GM21619 (cell line): ENCODE data around the gene GRIK1.
A peak's percentile ranks its signal among the peaks of the same experiment; 100 is the strongest.

ENCODE experiments used
- ATAC-seq: cut with Tn5 transposase; IDR thresholded peaks from one replicate; pipeline ENCODE4 v1.9.1; 2021; ENCODE audit not compliant: unreplicated experiment

The GRIK1 gene

GRCh38 chr21:29914326-29914725 lies 25.5 kb downstream of the GRIK1 start:
- no peak for ATAC-seq

GRCh38 chr21:29909571-29909970 lies 30.2 kb downstream of the GRIK1 start:
- no peak for ATAC-seq

GRCh38 chr21:29904359-29905282 lies 35.2 kb downstream of the GRIK1 start:
- ATAC-seq: no peak

- no peak for ATAC-seq
Observed at GRCh38 chr21:29896884-29897283, 42.9 kb downstream of the GRIK1 start.

- no peak for ATAC-seq
Observed at GRCh38 chr21:29893687-29894086, 46.1 kb downstream of the GRIK1 start.

- ATAC-seq: no peak
Observed at GRCh38 chr21:29892379-29892778, 47.4 kb downstream of the GRIK1 start.

GRCh38 chr21:29888437-29888836 lies 51.4 kb downstream of the GRIK1 start:
- ATAC-seq: no peak

- no peak for ATAC-seq
Observed at GRCh38 chr21:29887313-29888009, 52.3 kb downstream of the GRIK1 start.

GRCh38 chr21:29885491-29885890 lies 54.3 kb downstream of the GRIK1 start:
- ATAC-seq: no peak

- ATAC-seq: no peak
Observed at GRCh38 chr21:29875873-29876272, 63.9 kb downstream of the GRIK1 start.

GRCh38 chr21:29875036-29875716 lies 64.6 kb downstream of the GRIK1 start:
- no peak for ATAC-seq

- ATAC-seq: no peak
Observed at GRCh38 chr21:29873908-29874307, 65.9 kb downstream of the GRIK1 start.

GRCh38 chr21:29870814-29871213 lies 69.0 kb downstream of the GRIK1 start:
- no peak for ATAC-seq

GRCh38 chr21:29867796-29868195 lies 72.0 kb downstream of the GRIK1 start:
- no peak for ATAC-seq

GRCh38 chr21:29860346-29860745 lies 79.5 kb downstream of the GRIK1 start:
- ATAC-seq: no peak

GRCh38 chr21:29857150-29857549 lies 82.6 kb downstream of the GRIK1 start:
- ATAC-seq: no peak

- ATAC-seq: no peak
Observed at GRCh38 chr21:29854795-29855194, 85.0 kb downstream of the GRIK1 start.

- no peak for ATAC-seq
Observed at GRCh38 chr21:29851611-29852010, 88.2 kb downstream of the GRIK1 start.

GRCh38 chr21:29849735-29850176 lies 90.0 kb downstream of the GRIK1 start:
- ATAC-seq: peak; percentile 99

- ATAC-seq: no peak
Observed at GRCh38 chr21:29843804-29844203, 96.0 kb downstream of the GRIK1 start.

GRCh38 chr21:29834617-29835016 lies 105.2 kb downstream of the GRIK1 start:
- ATAC-seq: no peak

GRCh38 chr21:29832217-29832616 lies 107.6 kb downstream of the GRIK1 start:
- ATAC-seq: no peak
